ENCODE data around the gene AK3. TPM values are rescaled to one million over a fixed set of nuclear protein-coding genes. Genes with fewer than 3 reads are reported as not detected.
"Not testable (repeated sequence)": the region's sequence is repeated elsewhere in the genome, so short reads cannot be mapped to it uniquely, and the experiment has no call there.

Gene AK3
- total RNA-seq = 40.4 TPM
- long read RNA-seq, transcript AK3-202 (5 exons, 2,736 nt) = major isoform, 55 of 78 reads
- long read RNA-seq, partial matches to known transcripts = 3 of 78 reads
- long read RNA-seq, other reads (novel, unspliced or antisense) = 19 of 78 reads

DNA sequence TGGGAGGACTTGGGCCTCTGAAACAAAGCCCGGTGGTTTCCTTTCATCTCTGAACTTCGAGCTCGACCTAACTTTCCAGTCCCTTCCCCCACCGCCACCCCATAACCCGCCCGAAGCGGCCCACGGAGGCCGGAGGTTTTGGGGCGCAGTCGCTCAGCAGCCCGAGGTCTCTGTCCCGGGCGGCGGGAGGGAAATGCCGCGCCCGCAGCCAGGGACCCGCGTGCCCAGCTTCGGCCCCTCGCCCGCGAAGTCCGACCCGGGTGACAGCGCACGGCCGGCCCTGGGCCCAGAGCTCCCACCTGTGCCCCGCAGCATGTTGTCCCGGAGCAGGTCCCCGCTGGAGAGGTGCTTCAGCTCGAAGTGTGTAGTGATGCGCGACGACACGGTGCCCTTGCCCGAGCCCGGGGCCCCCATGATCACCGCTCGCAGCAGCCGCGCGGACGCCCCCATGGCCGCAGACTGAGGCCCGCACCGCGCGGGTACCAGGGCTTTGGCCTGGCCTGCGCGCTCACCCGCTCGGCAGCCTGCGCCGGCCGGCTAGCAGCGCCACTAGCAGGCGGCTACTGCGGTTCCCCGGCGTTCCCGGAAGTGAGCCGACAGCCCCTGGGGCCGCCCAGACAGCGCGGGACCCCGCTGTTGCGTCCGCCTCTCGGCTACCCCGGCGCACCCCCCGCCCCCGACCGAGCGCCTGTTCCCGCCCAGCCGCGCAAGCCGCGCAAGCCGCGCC, at the start of gene AK3:
TSS of gene AK3 (minus strand) at position 565 of the 727 bp plus-strand sequence. CDS start at position 450, 115 bp downstream.
- DNase-seq (peak; percentile 93), ATAC-seq (peak; percentile 96 to 97)
- H3K27ac ChIP-seq = peak within 1 kb of the TSS; percentile 94
- H3K27me3 ChIP-seq (ENCODE audit: low read depth) = no peaks in the 10 kb centered on the region
- TF ChIP-seq, protein P1, sequence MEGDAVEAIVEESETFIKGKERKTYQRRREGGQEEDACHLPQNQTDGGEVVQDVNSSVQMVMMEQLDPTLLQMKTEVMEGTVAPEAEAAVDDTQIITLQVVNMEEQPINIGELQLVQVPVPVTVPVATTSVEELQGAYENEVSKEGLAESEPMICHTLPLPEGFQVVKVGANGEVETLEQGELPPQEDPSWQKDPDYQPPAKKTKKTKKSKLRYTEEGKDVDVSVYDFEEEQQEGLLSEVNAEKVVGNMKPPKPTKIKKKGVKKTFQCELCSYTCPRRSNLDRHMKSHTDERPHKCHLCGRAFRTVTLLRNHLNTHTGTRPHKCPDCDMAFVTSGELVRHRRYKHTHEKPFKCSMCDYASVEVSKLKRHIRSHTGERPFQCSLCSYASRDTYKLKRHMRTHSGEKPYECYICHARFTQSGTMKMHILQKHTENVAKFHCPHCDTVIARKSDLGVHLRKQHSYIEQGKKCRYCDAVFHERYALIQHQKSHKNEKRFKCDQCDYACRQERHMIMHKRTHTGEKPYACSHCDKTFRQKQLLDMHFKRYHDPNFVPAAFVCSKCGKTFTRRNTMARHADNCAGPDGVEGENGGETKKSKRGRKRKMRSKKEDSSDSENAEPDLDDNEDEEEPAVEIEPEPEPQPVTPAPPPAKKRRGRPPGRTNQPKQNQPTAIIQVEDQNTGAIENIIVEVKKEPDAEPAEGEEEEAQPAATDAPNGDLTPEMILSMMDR (IDR thresholded peaks at IDR 0.05) = peak; percentile 44
- H3K4me3 ChIP-seq = peak within 1 kb of the TSS; percentile 98
- no peaks in the 10 kb centered on the region for H3K9me3 ChIP-seq
- H3K36me3 ChIP-seq = no peaks in the 10 kb centered on the region
- peaks cover 19% of the 10 kb centered on the region for H3K4me1 ChIP-seq
- intact Hi-C loops (cut with DNase I) = no loop called here

DNA sequence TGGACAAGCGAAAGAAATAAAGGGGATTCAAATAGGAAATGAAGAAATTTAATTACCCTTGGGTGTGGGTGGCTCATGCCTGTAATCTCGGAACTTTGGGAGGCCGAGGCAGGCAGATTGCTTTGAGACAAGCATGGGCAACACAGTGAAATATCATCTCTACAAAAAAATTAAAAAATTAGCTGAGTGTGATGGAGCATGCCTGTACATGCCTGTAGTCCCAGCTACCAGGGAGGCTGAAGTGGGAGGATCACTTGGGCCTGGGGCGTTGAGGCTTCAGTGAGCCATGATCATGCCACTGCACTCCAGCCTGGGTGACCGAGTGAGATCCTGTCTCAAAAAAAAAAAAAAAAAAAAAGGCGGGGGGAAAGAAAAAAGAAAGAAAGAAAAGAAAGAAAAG, 47.7 kb upstream of the AK3 start:
- Histone ChIP-seq H3K36me3 (no peaks in the 10 kb centered on the region), H3K9me3 (no peaks in the 10 kb centered on the region), H3K27ac (no peak overlapping the region), H3K4me3 (no peak overlapping the region), H3K4me1 (peaks cover 6% of the 10 kb centered on the region), H3K27me3 (ENCODE audit: low read depth) (no peaks in the 10 kb centered on the region)
- DNase-seq = no peak
- TF ChIP-seq, protein P1 (IDR thresholded peaks at IDR 0.05) = no peak
- ATAC-seq = no peak
- intact Hi-C loops (cut with DNase I) = no loop called here

- H3K4me3 ChIP-seq = no peak overlapping the region
- H3K27me3 ChIP-seq (ENCODE audit: low read depth) = no peaks in the 10 kb centered on the region
- ATAC-seq (no peak), DNase-seq (no peak)
- TF ChIP-seq, protein P1 (IDR thresholded peaks at IDR 0.05) = no peak
- peaks cover 5% of the 10 kb centered on the region for H3K4me1 ChIP-seq
- H3K36me3 ChIP-seq = no peaks in the 10 kb centered on the region
- H3K27ac ChIP-seq = no peak overlapping the region
- intact Hi-C loops (cut with DNase I) = no loop called here
- no peaks in the 10 kb centered on the region for H3K9me3 ChIP-seq
These were observed 46.9 kb upstream of the AK3 start for GRCh38 chr9:4787876-4788275.

GRCh38 chr9:4786599-4786998, 45.6 kb upstream of the AK3 start:
- intact Hi-C loops (cut with DNase I) = no loop called here
- no peak overlapping the region for H3K27ac ChIP-seq
- no peaks in the 10 kb centered on the region for H3K27me3 ChIP-seq (ENCODE audit: low read depth)
- H3K36me3 ChIP-seq = no peaks in the 10 kb centered on the region
- ATAC-seq (no peak), DNase-seq (no peak)
- H3K9me3 ChIP-seq = no peaks in the 10 kb centered on the region
- TF ChIP-seq, protein P1 (IDR thresholded peaks at IDR 0.05) = no peak
- H3K4me1 ChIP-seq = no peaks in the 10 kb centered on the region
- no peak overlapping the region for H3K4me3 ChIP-seq

- TF ChIP-seq, protein P1 (IDR thresholded peaks at IDR 0.05) = no peak
- intact Hi-C loops (cut with DNase I) = no loop called here
- Histone ChIP-seq H3K9me3 (no peaks in the 10 kb centered on the region), H3K36me3 (no peaks in the 10 kb centered on the region), H3K4me3 (no peak overlapping the region), H3K27ac (no peak overlapping the region), H3K27me3 (ENCODE audit: low read depth) (no peaks in the 10 kb centered on the region), H3K4me1 (no peaks in the 10 kb centered on the region)
- no peak for ATAC-seq
- no peak for DNase-seq
These were observed 43.4 kb upstream of the AK3 start for GRCh38 chr9:4784403-4784802.

GRCh38 chr9:4783191-4783590, 42.2 kb upstream of the AK3 start:
- H3K9me3 ChIP-seq; H3K27me3 ChIP-seq (ENCODE audit: low read depth); H3K4me1 ChIP-seq; ATAC-seq; H3K27ac ChIP-seq; H3K4me3 ChIP-seq; H3K36me3 ChIP-seq; intact Hi-C loops (cut with DNase I); DNase-seq: not testable (repeated sequence)

Measured in lower lobe of right lung (tissue), 2 donors.